GM12865 (cell line): ENCODE results near the gene CBARP.

ENCODE experiments used
- DNase-seq: peaks from one replicate; pipeline ENCODE4 v3.0.0; 2010; ENCODE audit warnings: low read depth
- H3K4me3 ChIP-seq: 2 replicates; pipeline ENCODE4 v1.5.1; 2011; ENCODE audit warnings: mild to moderate bottlenecking, low read depth, low read length, control low read depth
- CTCF ChIP-seq: IDR thresholded peaks from 2 replicates; pipeline ENCODE4 v1.5.1; 2011; ENCODE audit warnings: low read length, control low read depth, low read depth, inconsistent platforms; ENCODE audit not compliant: insufficient read depth; ENCODE audit errors: missing control alignments

Gene CBARP

GRCh38 chr19:1253514-1254080 is 15.8 kb upstream of the CBARP start:
- DNase-seq, result no peak
- H3K4me3 ChIP-seq, result peak overlapping the region; percentile 61
- no peak for TF ChIP-seq CTCF

- peak; percentile 6 for TF ChIP-seq CTCF
- peak; percentile 80 for DNase-seq
- H3K4me3 ChIP-seq, result peak overlapping the region; percentile 61
Measured at GRCh38 chr19:1252821-1253513, 15.2 kb upstream of the CBARP start.

GRCh38 chr19:1252221-1252820 is 14.5 kb upstream of the CBARP start:
- H3K4me3 ChIP-seq, result peak overlapping the region; percentile 61
- no peak for TF ChIP-seq CTCF
- peak; percentile 78 for DNase-seq

- TF ChIP-seq CTCF, result no peak
- H3K4me3 ChIP-seq, result peak overlapping the region; percentile 61
- peak; percentile 78 for DNase-seq
Measured at GRCh38 chr19:1251330-1252220, 13.8 kb upstream of the CBARP start.

- DNase-seq, result peak; percentile 78
- peak overlapping the region; percentile 61 for H3K4me3 ChIP-seq
- TF ChIP-seq CTCF, result no peak
Measured at GRCh38 chr19:1250437-1251260, 12.8 kb upstream of the CBARP start.

- DNase-seq, result no peak
- no peak for TF ChIP-seq CTCF
- peak overlapping the region; percentile 61 for H3K4me3 ChIP-seq
Measured at GRCh38 chr19:1249990-1250436, 12.2 kb upstream of the CBARP start.
